Measurements from ENCODE around the gene SCRG1.

The SCRG1 gene

GRCh38 chr4:173367285-173367684 lies 31.6 kb downstream of the SCRG1 start:
- no peaks in the 10 kb centered on the region for H3K9me3 Mint-ChIP-seq
- peak overlapping the region; percentile 68 for H3K27ac Mint-ChIP-seq
- CTCF ChIA-PET, result interaction anchor here (1.2 to 6.9 kb wide), 2 partner anchors 33 to 53 kb away, joined by 3 to 44 read pairs; partner anchors contain the start of gene HMGB2
- DNase-seq, result no peak
- H3K36me3 Mint-ChIP-seq, result peaks cover 26% of the 10 kb centered on the region
- peak overlapping the region; percentile 48 for H3K4me3 Mint-ChIP-seq
- peaks cover 13% of the 10 kb centered on the region for H3K27me3 Mint-ChIP-seq
- H3K4me1 Mint-ChIP-seq, result peaks cover 44% of the 10 kb centered on the region

GRCh38 chr4:173365359-173365996 lies 33.4 kb downstream of the SCRG1 start:
- H3K36me3 Mint-ChIP-seq, result peaks cover 24% of the 10 kb centered on the region
- no peak overlapping the region for H3K4me3 Mint-ChIP-seq
- H3K27me3 Mint-ChIP-seq, result peaks cover 4% of the 10 kb centered on the region
- peak; percentile 53 for DNase-seq
- no peaks in the 10 kb centered on the region for H3K9me3 Mint-ChIP-seq
- CTCF ChIA-PET, result interaction anchor here (1.2 to 1.6 kb wide), 3 partner anchors 9 to 64 kb away, joined by 3 read pairs; no protein-coding TSS in a partner anchor
- H3K27ac Mint-ChIP-seq, result peak overlapping the region; percentile 68
- peaks cover 47% of the 10 kb centered on the region for H3K4me1 Mint-ChIP-seq

- Mint-ChIP-seq H3K4me1 (peaks cover 31% of the 10 kb centered on the region), H3K9me3 (no peaks in the 10 kb centered on the region), H3K27me3 (peaks cover 15% of the 10 kb centered on the region), H3K4me3 (no peak overlapping the region), H3K27ac (no peak overlapping the region), H3K36me3 (peaks cover 19% of the 10 kb centered on the region)
- CTCF ChIA-PET, result no interaction called here
- DNase-seq, result no peak
These were observed 36.2 kb downstream of the SCRG1 start for GRCh38 chr4:173362666-173363065.

- Mint-ChIP-seq H3K36me3 (peaks cover 12% of the 10 kb centered on the region), H3K27me3 (peaks cover 15% of the 10 kb centered on the region), H3K4me3 (no peak overlapping the region), H3K4me1 (peaks cover 11% of the 10 kb centered on the region), H3K27ac (no peak overlapping the region), H3K9me3 (no peaks in the 10 kb centered on the region)
- CTCF ChIA-PET, result interaction anchor here (0.6 to 1.4 kb wide), 5 partner anchors 18 to 69 kb away, joined by 3 to 4 read pairs (median 4); no protein-coding TSS in a partner anchor
- no peak for DNase-seq
These were observed 38.2 kb downstream of the SCRG1 start for GRCh38 chr4:173360587-173361221.

DNA sequence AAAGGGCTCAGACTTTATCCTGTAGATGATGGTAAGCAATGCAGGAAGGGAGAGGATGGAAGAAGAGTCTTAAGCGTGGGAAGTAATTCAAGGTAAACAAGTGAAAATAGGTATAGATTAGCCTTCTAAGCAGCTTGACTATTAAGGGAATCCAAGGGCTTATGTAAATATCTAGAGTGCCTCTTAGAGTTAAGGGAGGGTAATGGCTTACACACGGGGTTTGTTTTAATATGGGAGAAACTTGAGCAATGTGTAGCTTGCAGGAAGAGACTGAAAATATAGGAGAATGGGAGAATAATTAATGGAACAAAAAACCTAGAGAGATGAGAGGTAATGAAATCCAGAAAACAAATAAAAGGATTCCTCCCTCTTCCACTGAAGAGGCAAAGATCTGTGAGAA lies 41.0 kb downstream of the SCRG1 start:
- Mint-ChIP-seq H3K27ac (no peak overlapping the region), H3K9me3 (no peaks in the 10 kb centered on the region), H3K36me3 (peaks cover 2% of the 10 kb centered on the region), H3K4me1 (peaks cover 3% of the 10 kb centered on the region), H3K4me3 (no peak overlapping the region), H3K27me3 (peaks cover 21% of the 10 kb centered on the region)
- CTCF ChIA-PET, result interaction anchor here (1.6 to 1.7 kb wide), 2 partner anchors 44 to 56 kb away, joined by 3 to 4 read pairs; no protein-coding TSS in a partner anchor
- DNase-seq, result no peak

GRCh38 chr4:173347467-173347866 lies 51.4 kb downstream of the SCRG1 start:
- Mint-ChIP-seq H3K27ac (no peak overlapping the region), H3K27me3 (peaks cover 17% of the 10 kb centered on the region), H3K9me3 (no peaks in the 10 kb centered on the region), H3K4me3 (no peak overlapping the region), H3K36me3 (peaks cover 6% of the 10 kb centered on the region), H3K4me1 (no peaks in the 10 kb centered on the region)
- DNase-seq, result no peak
- CTCF ChIA-PET, result interaction anchor here (0.6 to 1.2 kb wide), 3 partner anchors 10 to 29 kb away, joined by 3 read pairs; no protein-coding TSS in a partner anchor

- Mint-ChIP-seq H3K4me1 (no peaks in the 10 kb centered on the region), H3K27me3 (peaks cover 22% of the 10 kb centered on the region), H3K9me3 (no peaks in the 10 kb centered on the region), H3K27ac (no peak overlapping the region), H3K36me3 (peaks cover 6% of the 10 kb centered on the region), H3K4me3 (no peak overlapping the region)
- CTCF ChIA-PET, result no interaction called here
- DNase-seq, result no peak
These were observed 52.8 kb downstream of the SCRG1 start for GRCh38 chr4:173346074-173346473.

- H3K4me3 Mint-ChIP-seq, result no peak overlapping the region
- CTCF ChIA-PET, result no interaction called here
- H3K36me3 Mint-ChIP-seq, result peaks cover 6% of the 10 kb centered on the region
These were observed 53.3 kb downstream of the SCRG1 start for GRCh38 chr4:173345648-173346047.

DNA sequence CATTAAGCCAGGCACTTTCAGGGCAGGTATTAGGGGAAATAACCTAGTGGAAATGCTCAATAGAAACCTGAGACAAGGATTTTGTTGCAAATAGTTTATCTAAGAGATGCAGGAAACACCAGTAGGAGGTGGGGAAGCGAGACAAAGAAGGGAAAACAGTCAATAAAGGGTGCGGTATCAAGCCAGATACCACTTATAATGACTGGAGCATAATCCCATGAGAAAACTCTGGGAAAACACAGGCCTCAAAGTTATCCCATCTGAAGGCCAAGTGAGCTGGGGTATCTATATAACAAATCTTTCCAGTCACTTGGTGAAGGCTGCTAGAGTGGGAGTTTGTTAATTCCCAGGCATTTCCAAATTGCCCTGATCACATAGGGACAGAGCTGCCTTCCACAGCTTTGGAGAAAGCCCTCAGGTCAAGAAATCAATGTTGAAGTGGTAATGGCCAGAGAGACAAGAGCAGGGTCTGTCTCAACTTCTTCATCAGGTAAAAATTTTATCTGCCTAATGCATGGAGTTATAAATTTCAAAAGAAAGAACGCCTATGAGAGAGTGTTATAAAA lies 55.0 kb downstream of the SCRG1 start:
- Mint-ChIP-seq H3K27me3 (peaks cover 14% of the 10 kb centered on the region), H3K4me3 (no peak overlapping the region), H3K27ac (no peak overlapping the region), H3K4me1 (peaks cover 2% of the 10 kb centered on the region), H3K36me3 (peaks cover 6% of the 10 kb centered on the region), H3K9me3 (no peaks in the 10 kb centered on the region)
- DNase-seq, result no peak
- CTCF ChIA-PET, result interaction anchor here (1.0 kb wide), 1 partner anchor 42 kb away, joined by 3 read pairs; no protein-coding TSS in a partner anchor

More at GRCh38 chr4:173345648-173346047, 53.3 kb downstream of the SCRG1 start:
- H3K27ac Mint-ChIP-seq, result no peak overlapping the region
- H3K27me3 Mint-ChIP-seq, result peaks cover 19% of the 10 kb centered on the region
- no peaks in the 10 kb centered on the region for H3K9me3 Mint-ChIP-seq
- DNase-seq, result no peak
- H3K4me1 Mint-ChIP-seq, result no peaks in the 10 kb centered on the region

DNA sequence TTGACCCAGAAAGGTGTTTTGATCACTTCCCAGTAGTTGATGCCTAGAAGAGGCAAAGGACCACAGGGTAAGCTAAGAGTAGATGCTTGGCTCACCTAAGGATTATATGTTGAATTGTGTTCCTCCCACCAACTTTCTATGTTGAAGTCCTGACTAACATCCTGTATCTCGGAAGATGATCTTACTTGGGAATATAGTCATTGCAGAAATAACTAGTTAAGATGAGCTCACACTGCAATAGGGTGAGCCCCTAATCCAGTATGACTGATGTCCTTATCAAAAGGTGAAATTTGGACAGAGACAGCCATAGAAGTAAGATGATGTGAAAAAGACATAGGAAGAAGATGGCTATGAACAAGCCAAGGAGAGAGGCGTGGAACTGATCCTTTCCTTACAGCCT lies 61.5 kb downstream of the SCRG1 start:
- H3K36me3 Mint-ChIP-seq, result peaks cover 20% of the 10 kb centered on the region

GRCh38 chr4:173334891-173335752 lies 63.8 kb downstream of the SCRG1 start:
- Mint-ChIP-seq H3K27ac (peak overlapping the region; percentile 100), H3K36me3 (peaks cover 38% of the 10 kb centered on the region), H3K9me3 (no peaks in the 10 kb centered on the region), H3K4me3 (peak overlapping the region; percentile 89), H3K4me1 (peaks cover 38% of the 10 kb centered on the region), H3K27me3 (peaks cover 6% of the 10 kb centered on the region)
- CTCF ChIA-PET, result interaction anchor here (0.7 to 4.3 kb wide), 4 partner anchors 16 to 40 kb away, joined by 3 to 44 read pairs (median 12); partner anchors contain the start of gene SAP30
- peak; percentile 74 for DNase-seq

More for the DNA sequence above, 61.5 kb downstream of the SCRG1 start:
- Mint-ChIP-seq H3K27ac (no peak overlapping the region), H3K4me1 (peaks cover 24% of the 10 kb centered on the region), H3K4me3 (no peak overlapping the region), H3K9me3 (no peaks in the 10 kb centered on the region), H3K27me3 (peaks cover 11% of the 10 kb centered on the region)
- CTCF ChIA-PET, result interaction anchor here (0.8 to 1.9 kb wide), 3 partner anchors 10 to 83 kb away, joined by 3 to 6 read pairs (median 3); no protein-coding TSS in a partner anchor
- DNase-seq, result no peak

Measured in activated naive CD4-positive, alpha-beta T cell treated with anti-CD3 and anti-CD28 coated beads, Interleukin-2, amount 10 ng/mL, durations not matched to agents 7 days and 5 days (primary cell).